Urothelium cell line (cell line): ENCODE results near the gene COX4I2.

Source experiments
- DNase-seq: peaks from one replicate; pipeline ENCODE4 v3.0.0; 2011; ENCODE audit warnings: low spot score, mixed read lengths
- FAIRE-seq: peaks from 2 replicates; lab custom pipeline; 2011; peaks lifted over from hg19 to GRCh38; lab: Jason Lieb, UNC

Gene COX4I2

GRCh38 chr20:31674895-31675827 is 37.4 kb downstream of the COX4I2 start:
- DNase-seq (peak; percentile 62), FAIRE-seq (no peak)

DNA sequence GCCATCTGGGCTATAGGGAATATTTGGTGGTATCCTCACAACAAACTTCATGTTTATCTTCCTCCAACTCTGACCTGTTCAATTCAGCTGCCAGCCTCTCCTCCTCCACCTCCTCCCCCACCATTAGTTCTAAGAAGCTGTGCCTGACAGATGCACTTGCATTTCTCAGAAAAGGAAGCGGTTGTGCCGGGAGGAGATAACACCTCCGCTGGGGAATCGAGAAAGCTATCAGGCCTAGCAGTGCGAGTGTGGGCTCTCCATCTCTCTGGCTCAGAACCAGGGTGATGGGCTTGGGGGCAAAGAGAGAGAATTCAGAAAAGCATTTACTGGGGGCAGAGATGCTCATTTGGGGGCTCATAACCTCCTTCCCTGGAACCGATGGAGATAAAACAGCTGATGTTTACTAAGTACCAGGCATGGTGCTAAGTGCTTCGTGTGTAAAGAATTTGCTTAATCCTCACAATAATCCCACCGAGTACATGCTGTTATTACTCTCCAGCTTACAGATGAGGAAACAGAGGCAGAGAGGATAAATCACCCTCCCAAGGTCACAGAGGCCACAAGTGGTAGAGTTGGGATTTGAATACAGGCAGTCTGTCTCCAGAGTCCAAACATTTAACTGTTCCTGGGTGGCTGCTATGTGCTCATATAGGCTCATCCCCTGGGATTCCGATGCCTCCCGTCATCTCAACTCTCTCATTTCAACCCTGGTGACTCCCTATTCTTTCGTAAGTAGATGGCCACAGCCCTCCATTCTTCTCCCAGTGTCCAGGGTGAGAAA is 38.3 kb downstream of the COX4I2 start:
- DNase-seq (no peak), FAIRE-seq (no peak)

- no peak for DNase-seq
- FAIRE-seq, result no peak
Observed at GRCh38 chr20:31676609-31676989, 38.9 kb downstream of the COX4I2 start.

GRCh38 chr20:31677553-31678260 is 40.0 kb downstream of the COX4I2 start:
- DNase-seq (no peak), FAIRE-seq (no peak)

- FAIRE-seq, result no peak
- DNase-seq, result peak; percentile 70
Observed at GRCh38 chr20:31678389-31679356, 41.0 kb downstream of the COX4I2 start.

DNA sequence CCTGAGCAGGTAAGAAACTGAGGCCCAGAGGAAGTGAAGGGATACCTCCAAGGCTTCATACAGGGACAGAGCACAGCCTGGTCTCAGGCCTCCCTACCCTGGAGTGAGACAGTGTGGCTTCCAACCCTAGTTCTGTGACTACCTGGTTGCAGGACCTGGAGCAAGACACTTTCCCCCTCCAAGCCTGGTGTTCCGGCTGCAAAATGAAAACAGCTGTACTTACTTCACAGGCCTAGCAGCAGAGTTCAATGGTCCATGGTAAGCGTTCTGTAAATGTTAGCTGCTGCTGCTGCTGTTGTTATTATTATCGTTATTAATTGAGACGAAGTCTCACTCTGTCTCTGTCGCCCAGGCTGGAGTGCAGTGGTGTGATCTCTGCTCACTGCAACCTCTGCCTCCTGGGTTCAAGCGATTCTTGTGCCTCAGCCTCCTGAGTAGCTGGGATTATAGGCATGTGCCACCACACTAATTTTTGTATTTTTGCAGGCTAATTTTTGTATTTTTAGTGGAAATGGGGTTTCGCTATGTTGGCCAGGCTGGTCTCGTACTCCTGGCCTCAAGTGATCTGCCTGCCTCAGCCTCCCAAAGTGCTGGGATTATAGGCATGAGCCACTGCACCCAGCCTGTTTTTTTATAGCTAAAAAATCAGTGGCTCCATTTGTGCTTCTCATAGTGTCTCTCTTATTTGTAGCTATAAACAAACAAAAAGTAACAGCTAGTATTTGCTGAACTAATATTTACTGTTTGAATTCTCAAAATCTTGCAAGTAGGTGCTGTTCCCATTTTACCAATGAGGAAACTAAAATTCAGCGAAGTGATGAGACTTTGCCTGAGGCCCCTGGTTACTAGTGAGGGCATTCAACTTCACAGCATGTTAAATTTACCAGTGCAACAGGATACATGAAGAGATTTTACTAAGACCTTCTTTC is 41.9 kb downstream of the COX4I2 start:
- FAIRE-seq (no peak), DNase-seq (no peak)

GRCh38 chr20:31680286-31681127 is 42.8 kb downstream of the COX4I2 start:
- DNase-seq (no peak), FAIRE-seq (no peak)

GRCh38 chr20:31681128-31681727 is 43.5 kb downstream of the COX4I2 start:
- DNase-seq (no peak), FAIRE-seq (no peak)

GRCh38 chr20:31681769-31682168 is 44.1 kb downstream of the COX4I2 start:
- FAIRE-seq (no peak), DNase-seq (no peak)

DNA sequence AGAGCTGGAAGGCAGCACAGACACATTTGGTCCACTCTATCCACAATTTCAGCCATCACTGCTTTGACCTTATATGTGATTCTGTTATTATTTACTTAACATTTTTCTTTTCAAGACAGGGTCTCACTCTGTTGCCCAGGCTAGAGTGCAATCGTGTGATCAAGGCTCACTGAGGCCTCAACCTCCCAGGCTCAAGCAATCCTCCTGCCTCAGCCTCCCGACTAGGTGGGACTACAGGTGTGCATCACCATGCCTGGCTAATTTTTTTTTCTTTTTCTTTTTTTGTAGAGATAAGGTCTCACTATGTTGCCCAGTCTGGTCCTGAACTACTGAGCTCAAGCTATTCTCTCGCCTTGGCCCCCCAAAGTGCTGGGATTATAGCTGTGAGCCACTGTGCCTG is 44.6 kb downstream of the COX4I2 start:
- no peak for FAIRE-seq
- no peak for DNase-seq

- DNase-seq (no peak), FAIRE-seq (no peak)
Observed at GRCh38 chr20:31682927-31683326, 45.2 kb downstream of the COX4I2 start.

DNA sequence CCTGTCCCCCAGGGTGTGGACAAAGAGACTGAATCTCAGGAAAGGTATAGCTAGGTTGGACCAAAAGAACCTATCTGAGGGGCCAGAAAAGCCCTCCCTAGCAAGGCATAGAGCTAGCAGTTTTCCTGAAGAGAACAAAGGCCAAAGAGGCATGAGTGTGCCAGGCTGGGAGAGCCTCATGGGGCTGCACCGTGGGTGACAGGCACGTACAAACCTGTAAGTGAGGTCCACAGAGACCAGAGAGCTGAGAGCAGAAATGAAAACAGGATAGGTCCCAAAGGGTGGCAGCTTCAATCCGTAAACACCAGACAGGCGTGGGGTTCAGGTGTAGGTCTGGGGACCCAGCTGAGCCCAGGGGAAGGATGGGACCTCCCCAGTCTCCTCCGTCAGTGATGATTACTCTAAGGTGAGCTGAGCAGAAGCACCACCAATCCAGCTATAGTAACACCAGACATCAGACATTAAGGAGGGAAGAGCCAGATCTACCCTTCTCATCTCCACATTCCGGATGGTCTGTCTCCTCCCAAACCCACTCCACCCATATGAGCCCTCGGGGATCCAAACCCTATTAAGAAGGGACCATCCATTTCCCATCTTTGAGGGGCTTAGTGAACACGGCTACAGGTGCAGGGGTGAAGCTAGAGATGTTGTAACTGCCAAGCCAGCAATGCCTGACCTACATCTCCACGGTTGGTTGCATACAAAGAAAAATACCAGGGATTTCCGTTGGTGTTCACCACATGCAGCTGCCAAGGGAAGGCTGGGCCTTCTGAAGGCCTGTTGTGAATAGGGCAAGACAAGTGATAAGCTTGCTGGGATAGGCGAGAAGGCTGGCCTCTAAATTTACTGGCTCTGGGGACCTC is 46.7 kb downstream of the COX4I2 start:
- FAIRE-seq (no peak), DNase-seq (no peak)

GRCh38 chr20:31685853-31686643 is 48.3 kb downstream of the COX4I2 start:
- FAIRE-seq (no peak), DNase-seq (no peak)

- FAIRE-seq, result no peak
- DNase-seq, result no peak
Observed at GRCh38 chr20:31687777-31688176, 50.1 kb downstream of the COX4I2 start.

GRCh38 chr20:31689141-31689540 is 51.4 kb downstream of the COX4I2 start:
- no peak for FAIRE-seq

DNA sequence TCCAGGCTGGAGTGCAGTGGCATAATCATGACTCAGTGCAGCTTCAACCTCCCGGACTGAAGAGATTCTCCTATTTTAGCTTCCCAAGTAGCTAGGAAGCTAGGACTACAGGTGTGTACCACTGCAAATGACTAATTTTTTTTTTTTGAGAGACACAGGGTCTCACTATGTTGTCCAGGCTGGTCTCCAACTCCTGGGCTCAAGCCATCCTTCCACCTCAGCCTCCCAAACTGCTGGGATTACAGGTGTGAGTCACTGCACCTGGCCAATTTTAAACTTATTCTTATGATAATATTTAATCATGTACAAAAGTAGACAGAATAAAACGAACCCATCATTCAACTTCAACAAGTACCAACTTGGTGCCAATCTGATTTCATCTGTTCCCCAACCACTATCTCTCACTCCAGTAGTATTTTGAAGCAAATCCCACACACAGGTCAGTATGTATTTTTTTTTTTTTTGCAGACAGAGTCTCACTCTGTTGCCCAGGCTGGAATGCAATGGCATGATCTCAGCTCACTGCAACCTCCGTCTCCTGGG is 52.5 kb downstream of the COX4I2 start:
- no peak for DNase-seq
- FAIRE-seq, result no peak

More at GRCh38 chr20:31689141-31689540, 51.4 kb downstream of the COX4I2 start:
- no peak for DNase-seq
